GM21423 (cell line): Measurements from ENCODE around the gene TTC34.

Experiments
- ATAC-seq: cut with Tn5 transposase; IDR thresholded peaks from one replicate; pipeline ENCODE4 v1.9.1; 2021; ENCODE audit warnings: mild to moderate bottlenecking, moderate library complexity; ENCODE audit not compliant: unreplicated experiment

Gene TTC34

DNA sequence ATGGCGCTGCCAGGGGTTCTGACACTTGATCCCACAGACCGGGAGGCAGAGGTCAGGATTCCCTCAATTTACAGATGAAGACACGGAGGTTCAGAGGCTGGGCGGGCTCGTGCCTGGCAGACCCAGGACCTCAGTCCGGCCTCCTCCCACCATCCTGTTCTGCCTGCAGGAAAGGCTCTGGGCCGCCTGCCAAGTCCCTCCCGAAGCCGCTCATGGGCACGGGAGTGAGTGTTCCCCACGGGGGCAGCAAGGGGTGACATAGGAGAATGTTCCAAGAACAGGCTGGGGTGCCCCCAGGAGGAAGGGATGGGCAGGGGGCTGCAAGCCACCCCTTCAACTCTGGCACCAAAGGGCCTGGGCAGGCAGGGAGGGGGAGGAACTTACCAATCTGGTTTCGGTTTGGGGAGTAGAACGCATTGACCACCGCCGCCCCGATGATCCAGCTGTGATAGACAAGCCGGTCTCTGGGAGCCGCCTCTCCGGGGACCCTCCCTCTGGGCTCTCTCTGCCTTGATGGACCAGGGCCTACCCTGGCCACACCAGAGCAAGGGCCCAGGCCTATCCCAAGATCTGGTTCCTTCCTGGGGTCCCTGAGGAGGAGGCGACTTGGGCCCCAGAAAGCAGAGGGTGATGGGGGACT, 207.4 kb downstream of the TTC34 start:
- no peak for ATAC-seq

DNA sequence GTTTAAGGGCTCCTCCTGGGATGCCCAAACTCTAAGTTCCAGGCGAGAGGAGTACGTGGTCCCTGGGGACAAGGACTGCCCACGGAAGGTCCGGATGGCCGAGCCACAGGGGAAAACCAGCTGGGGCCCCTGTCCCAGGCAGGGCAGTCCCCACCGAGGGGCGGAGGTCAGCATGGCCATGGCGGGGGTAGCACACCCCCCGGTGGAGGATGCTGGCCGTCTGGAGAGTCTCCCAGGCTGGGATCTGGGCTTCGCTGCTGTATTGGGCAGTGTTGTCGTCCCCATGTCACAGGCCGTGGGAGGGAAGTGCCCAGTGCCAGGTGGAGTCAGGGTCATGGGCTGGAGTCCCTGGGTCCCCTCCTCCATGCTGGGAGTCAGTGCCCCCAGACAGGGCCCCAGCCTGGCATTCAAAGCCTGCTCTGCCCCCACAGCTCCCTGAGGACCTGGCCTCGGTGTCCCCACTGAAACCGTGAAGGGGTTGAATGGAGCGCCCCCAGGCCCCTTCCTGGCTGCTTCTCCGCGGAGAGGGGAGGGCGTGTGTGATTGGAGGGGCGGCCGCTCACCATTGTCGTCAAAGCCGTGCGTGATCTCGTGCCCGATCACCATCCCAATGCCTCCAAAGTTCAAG, 208.1 kb downstream of the TTC34 start:
- no peak for ATAC-seq

DNA sequence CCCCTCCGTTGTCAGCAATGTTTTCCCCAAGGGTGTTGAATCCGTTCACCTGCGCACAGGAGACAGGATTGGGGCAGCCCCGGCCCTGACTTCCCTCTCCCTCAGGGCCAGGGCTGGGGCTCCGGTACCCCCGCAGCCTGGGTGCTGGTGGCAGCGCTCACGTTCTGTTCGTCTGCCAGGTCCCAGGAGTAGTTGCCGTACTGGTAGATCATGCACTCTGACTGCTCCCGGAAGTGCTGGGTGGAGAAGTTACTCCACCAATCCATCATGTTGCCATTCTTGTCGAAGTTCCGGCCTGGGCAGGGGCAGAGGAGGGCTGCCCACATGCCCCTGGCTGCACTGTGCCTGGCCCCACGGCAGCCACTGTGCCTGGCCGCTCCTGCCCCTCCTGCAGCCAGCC, 208.8 kb downstream of the TTC34 start:
- ATAC-seq = no peak

GRCh38 chr1:2591581-2592261, 209.8 kb downstream of the TTC34 start:
- ATAC-seq = no peak

- no peak for ATAC-seq
Measured at GRCh38 chr1:2591233-2591580, 210.3 kb downstream of the TTC34 start.

- ATAC-seq = no peak
Measured at GRCh38 chr1:2590233-2591141, 211.0 kb downstream of the TTC34 start.

DNA sequence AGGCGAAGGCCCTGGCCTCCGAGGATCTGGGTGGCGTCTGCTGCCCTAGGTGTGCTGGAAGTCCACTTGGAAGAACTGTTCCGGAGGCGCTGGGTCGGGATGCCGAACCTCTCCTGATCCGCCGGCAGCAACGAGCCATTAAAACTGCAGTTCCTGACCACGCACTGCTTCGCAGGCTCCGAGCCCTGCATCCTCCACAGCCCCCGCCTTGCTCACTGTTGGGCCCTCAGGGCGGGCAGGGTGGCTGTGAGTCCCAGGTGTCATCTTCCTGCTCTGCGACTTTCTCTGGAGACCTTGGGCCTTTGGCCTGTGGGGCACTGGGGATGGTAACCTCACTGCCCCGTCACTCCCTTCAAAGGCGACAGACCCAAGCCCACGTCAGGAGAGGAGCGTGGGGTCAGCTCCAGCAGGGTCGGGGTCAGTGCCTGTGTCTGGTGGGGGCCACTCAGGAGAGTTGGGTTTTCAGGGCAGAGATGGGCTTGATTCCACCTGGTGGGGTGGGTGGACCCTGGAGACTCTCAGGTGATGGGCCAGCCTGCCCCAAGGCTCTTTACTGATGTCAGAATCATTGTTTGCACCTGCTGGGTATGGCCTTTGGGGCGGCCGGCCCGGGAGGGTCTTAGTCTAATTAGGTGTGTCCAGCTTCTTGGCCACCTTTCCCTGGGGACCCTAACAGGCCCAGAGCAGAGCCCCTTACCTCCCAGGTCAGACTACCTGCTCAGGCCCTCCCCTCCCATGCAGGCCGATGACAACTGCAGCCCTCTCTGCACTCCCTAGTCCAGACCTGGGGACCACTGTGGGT, 211.9 kb downstream of the TTC34 start:
- ATAC-seq = no peak

DNA sequence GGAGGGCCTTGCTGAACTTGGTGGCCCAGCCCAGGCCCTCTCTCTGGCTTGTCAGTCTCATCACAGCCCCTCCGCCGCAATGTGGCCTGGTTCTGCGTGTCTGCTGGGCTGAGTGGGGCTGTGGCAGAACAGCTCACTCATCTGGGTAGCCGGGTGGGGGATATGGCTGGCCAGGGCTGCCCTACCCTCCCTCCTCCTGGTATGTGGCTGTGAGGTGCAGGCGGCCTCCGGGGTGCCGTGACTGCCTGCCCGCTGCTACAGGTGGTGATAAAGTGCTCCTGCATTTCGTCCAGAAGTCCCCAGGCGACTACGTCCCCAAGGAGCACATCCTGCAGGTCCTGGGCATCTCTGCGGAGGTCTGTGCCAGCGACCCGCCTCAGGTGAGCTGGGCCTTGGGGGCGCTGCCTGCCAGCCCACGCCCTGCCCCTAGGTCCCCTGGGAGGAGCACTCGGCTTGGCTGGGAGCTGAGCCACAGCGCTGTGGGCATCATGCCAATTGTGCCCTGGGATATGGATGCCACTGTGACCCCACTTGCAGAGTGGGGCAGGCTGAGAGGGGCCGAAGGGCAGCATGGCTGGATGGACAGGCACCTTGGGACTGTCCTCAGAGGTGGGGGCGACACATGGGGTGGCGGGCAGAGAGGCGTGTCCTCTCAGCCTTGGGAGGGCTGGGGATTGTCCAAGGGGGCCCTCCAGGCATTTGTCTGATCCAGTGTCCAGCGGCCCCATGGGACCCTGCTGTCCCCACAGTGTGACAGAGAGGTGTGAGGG, 212.6 kb downstream of the TTC34 start:
- ATAC-seq = no peak

- ATAC-seq = no peak
Measured at GRCh38 chr1:2587860-2588571, 213.5 kb downstream of the TTC34 start.

- peak; percentile 1 for ATAC-seq
Measured at GRCh38 chr1:2587071-2587859, 214.2 kb downstream of the TTC34 start.

DNA sequence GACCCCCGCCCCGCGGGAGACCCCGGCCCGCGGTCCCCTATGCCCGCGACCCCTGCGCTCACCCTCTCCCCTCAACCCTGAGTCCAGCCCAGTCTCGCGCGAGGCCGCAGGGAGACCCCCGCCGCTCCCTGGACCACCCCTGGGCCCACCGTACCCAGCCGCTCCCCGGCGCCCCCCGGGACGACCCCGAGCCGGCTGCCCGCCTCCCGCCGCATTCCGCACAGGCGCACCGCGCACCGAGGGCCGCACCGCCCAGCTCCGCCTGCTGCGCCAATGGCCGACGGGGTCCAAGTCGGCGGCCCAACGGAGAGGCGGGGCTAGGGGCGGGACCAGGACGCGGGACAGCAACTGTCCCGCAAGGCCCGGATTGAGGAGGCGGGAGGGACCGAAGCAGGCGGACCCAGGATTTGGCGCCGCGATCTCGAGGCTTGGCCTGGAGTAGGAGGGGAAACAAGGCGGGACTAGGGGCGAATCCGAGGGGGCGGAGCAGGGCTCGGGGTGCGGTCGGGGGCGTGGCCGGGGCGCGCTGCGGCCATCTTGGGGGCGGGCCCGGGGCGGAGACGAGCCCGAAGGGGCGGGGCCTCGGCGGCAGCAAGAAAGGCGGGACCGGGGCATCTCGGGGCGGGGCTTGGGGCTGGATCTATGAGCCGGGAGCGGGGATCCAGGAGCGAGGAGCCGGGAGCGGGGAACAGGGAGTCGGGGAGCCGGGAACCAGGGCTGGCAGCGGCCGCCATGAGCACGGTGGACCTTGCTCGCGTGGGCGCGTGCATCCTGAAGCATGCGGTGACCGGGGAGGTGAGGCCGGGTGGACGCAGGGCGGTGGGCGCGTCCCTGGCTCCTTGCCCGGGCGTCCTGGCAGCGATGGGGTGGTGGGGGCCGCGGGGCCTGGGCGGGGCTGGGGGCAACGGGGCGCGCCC, 215.1 kb downstream of the TTC34 start, which contains the start of gene PRXL2B:
Gene PRXL2B (plus strand): TSS at position 624 of the 917 bp plus-strand sequence. CDS start 109 bp downstream, at position 733.
- ATAC-seq = peak; percentile 61
